Common myeloid progenitor, CD34-positive (primary cell): Measurements from ENCODE around the gene KLHL29.

Source experiments
- CTCF ChIA-PET: fragments of 350-600 bp; sonication (Branson Sonifier 250); formaldehyde crosslinking; loops from one replicate; lab custom pipeline; 2021; ENCODE audit warnings: antibody characterized with exemption; lab: Charles Lee
- POLR2A ChIA-PET: fragments of 350-600 bp; sonication (Branson Sonifier 250); formaldehyde crosslinking; loops from one replicate; lab custom pipeline; 2021; ENCODE audit warnings: antibody characterized with exemption; lab: Charles Lee
- DNase-seq, 3 donors: peaks; one replicate each; pipeline versions ENCODE4 v3.0.0 to v3.0.0-alpha.2; 2013
- H3K27ac ChIP-seq, 2 experiments: 1 replicate in 1 of 2; 2 replicates in 1 of 2; pipeline ENCODE4 v1.7.0; 2013; ENCODE audit warnings: inconsistent platforms in 2 of 2, low read length in 2 of 2, mild to moderate bottlenecking in 2 of 2, low read depth in 1 of 2, moderate library complexity in 1 of 2; ENCODE audit not compliant: severe bottlenecking in 2 of 2, insufficient read depth in 1 of 2, poor library complexity in 1 of 2
- H3K27me3 ChIP-seq, 5 experiments: replicated peaks in 2 of 5; 1 replicate in 3 of 5; 2 replicates in 2 of 5; pipeline versions ENCODE4 v1.6.1 to v1.7.0; 2013; ENCODE audit warnings: low read length in 4 of 5, mild to moderate bottlenecking in 2 of 5, moderate library complexity in 2 of 5, inconsistent platforms in 1 of 5; ENCODE audit not compliant: insufficient read depth in 5 of 5, control insufficient read depth in 4 of 5
- H3K36me3 ChIP-seq, 4 experiments: 1 replicate in 2 of 4; 2 replicates in 2 of 4; pipeline versions ENCODE4 v1.6.1 to v1.7.0; 2013; ENCODE audit warnings: low read length in 3 of 4, control low read depth in 1 of 4, mild to moderate bottlenecking in 1 of 4; ENCODE audit not compliant: control insufficient read depth in 4 of 4, insufficient read depth in 4 of 4
- H3K4me1 ChIP-seq, 4 experiments: 1 replicate in 3 of 4; 2 replicates in 1 of 4; pipeline versions ENCODE4 v1.6.1 to v1.7.1; 2013; ENCODE audit warnings: low read length in 3 of 4, mild to moderate bottlenecking in 3 of 4, control low read depth in 1 of 4, inconsistent platforms in 1 of 4, moderate library complexity in 1 of 4; ENCODE audit not compliant: control insufficient read depth in 4 of 4, insufficient read depth in 4 of 4; ENCODE audit errors: control extremely low read depth in 1 of 4
- H3K4me3 ChIP-seq, 7 experiments: 1 replicate in 4 of 7; 2 replicates in 3 of 7; pipeline versions ENCODE4 v1.5.1 to v1.7.0; 2013; ENCODE audit warnings: mild to moderate bottlenecking in 7 of 7, low read length in 6 of 7, moderate library complexity in 6 of 7, inconsistent platforms in 2 of 7, low read depth in 2 of 7, control low read depth in 1 of 7; ENCODE audit not compliant: insufficient read depth in 4 of 7, control insufficient read depth in 1 of 7; ENCODE audit errors: extremely low read depth in 1 of 7
- H3K9me3 ChIP-seq, 5 experiments: 1 replicate in 4 of 5; 2 replicates in 1 of 5; pipeline versions ENCODE4 v1.6.1 to v1.7.1; 2013; ENCODE audit warnings: low read length in 4 of 5, mild to moderate bottlenecking in 2 of 5, inconsistent platforms in 1 of 5, low read depth in 1 of 5, moderate library complexity in 1 of 5; ENCODE audit not compliant: control insufficient read depth in 4 of 5, insufficient read depth in 2 of 5; ENCODE audit errors: control extremely low read depth in 1 of 5
- WGBS: methylation state at CpG from one replicate; pipeline ENCODE4 v1.1.5; 2013; ENCODE audit not compliant: insufficient coverage; 5-methylcytosine and 5-hydroxymethylcytosine counted together

The KLHL29 gene

GRCh38 chr2:23585273-23586170 is 200.5 kb downstream of the KLHL29 start:
- no peak overlapping the region for H3K4me3 ChIP-seq
- H3K36me3 ChIP-seq, result no peaks in the 10 kb centered on the region
- 93% methylated on average over 10 of the region's 13 CpGs for WGBS
- no peak overlapping the region for H3K27ac ChIP-seq
- H3K9me3 ChIP-seq, result no peaks in the 10 kb centered on the region
- H3K4me1 ChIP-seq, result no peaks in the 10 kb centered on the region
- no peak for DNase-seq
- H3K27me3 ChIP-seq, result peaks cover 0 to 30% (median 15%) of the 10 kb centered on the region in 5 experiments
- ChIA-PET POLR2A (no interaction called here), CTCF (no interaction called here)

DNA sequence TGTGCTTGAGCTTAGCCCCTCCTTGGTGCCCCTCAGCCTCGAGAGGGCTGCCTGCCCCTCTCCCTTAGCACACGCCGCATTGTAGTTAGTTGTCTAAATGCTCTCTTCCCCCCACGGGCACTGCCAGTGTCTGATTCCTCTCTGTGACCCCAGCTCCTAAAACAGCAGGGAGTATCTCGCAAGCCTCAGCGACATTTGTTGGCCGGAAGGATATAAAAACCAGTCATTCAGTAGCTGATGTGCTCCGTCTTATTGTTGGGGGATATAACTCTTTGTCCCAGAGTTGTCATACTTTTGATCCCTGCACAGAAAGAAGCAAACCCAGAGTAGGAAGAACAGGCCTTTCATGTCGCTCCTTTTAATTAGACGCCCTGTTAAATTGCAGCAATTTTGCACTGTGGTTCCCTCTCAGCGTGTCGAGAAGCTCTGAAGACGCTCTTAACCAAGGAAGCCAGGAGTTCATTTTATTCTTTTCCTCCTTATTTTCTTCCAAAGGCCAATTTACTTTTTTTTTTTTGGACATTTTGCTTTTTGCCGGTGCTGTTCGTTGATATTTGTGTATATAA is 201.8 kb downstream of the KLHL29 start:
- Histone ChIP-seq H3K4me3 (no peak overlapping the region), H3K4me1 (no peaks in the 10 kb centered on the region), H3K27ac (no peak overlapping the region), H3K27me3 (peaks cover 0 to 42% (median 23%) of the 10 kb centered on the region in 5 experiments), H3K36me3 (no peaks in the 10 kb centered on the region), H3K9me3 (no peaks in the 10 kb centered on the region)
- POLR2A ChIA-PET, result no interaction called here
- WGBS, result 77% methylated on average over 11 of the region's 15 CpGs
- no peak for DNase-seq
- CTCF ChIA-PET, result no interaction called here

- ChIA-PET POLR2A (no interaction called here), CTCF (no interaction called here)
- no peak for DNase-seq
- 92% methylated on average over 9 of the region's 13 CpGs for WGBS
- no peak overlapping the region for H3K27ac ChIP-seq
- no peaks in the 10 kb centered on the region for H3K9me3 ChIP-seq
- no peaks in the 10 kb centered on the region for H3K4me1 ChIP-seq
- no peaks in the 10 kb centered on the region for H3K36me3 ChIP-seq
- peaks cover 0 to 48% (median 24%) of the 10 kb centered on the region in 5 experiments for H3K27me3 ChIP-seq
- no peak overlapping the region for H3K4me3 ChIP-seq
Observed at GRCh38 chr2:23587341-23587880, 202.4 kb downstream of the KLHL29 start.

DNA sequence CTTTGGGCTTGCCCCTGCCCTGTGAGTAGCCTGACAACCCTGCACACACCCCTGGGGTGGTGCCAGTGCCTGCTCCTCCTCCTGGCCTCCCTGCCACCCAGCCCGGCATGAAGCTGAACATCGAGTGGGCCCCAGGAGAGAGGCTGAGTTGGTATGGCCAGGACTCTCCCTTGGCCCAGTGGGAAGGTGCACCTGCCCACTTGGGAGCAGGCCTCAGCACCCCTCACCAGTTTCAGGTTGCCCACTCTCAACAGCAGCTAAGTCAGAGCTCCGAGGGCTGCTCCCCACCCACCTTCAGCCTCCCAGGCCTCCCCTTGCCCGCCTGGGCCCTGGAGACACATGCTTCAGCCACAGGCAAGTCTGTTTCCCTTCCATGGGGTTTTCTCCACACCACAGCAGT is 203.1 kb downstream of the KLHL29 start:
- WGBS, result 100% methylated on average over 3 of the region's 4 CpGs
- CTCF ChIA-PET, result no interaction called here
- Histone ChIP-seq H3K27ac (no peak overlapping the region), H3K9me3 (no peaks in the 10 kb centered on the region), H3K36me3 (no peaks in the 10 kb centered on the region), H3K4me1 (no peaks in the 10 kb centered on the region), H3K27me3 (peaks cover 2 to 55% (median 21%) of the 10 kb centered on the region in 5 experiments), H3K4me3 (no peak overlapping the region)
- DNase-seq, result no peak
- POLR2A ChIA-PET, result no interaction called here

GRCh38 chr2:23588508-23589201 is 203.7 kb downstream of the KLHL29 start:
- Histone ChIP-seq H3K9me3 (no peaks in the 10 kb centered on the region), H3K27ac (no peak overlapping the region), H3K4me3 (no peak overlapping the region), H3K4me1 (no peaks in the 10 kb centered on the region), H3K36me3 (no peaks in the 10 kb centered on the region), H3K27me3 (peaks cover 2 to 60% (median 20%) of the 10 kb centered on the region in 5 experiments)
- DNase-seq, result no peak
- POLR2A ChIA-PET, result no interaction called here
- 94% methylated on average over 8 of the region's 18 CpGs for WGBS
- CTCF ChIA-PET, result interaction anchor here (1.3 kb wide), 1 partner anchor 9 kb away, joined by 5 read pairs; no protein-coding TSS in a partner anchor

DNA sequence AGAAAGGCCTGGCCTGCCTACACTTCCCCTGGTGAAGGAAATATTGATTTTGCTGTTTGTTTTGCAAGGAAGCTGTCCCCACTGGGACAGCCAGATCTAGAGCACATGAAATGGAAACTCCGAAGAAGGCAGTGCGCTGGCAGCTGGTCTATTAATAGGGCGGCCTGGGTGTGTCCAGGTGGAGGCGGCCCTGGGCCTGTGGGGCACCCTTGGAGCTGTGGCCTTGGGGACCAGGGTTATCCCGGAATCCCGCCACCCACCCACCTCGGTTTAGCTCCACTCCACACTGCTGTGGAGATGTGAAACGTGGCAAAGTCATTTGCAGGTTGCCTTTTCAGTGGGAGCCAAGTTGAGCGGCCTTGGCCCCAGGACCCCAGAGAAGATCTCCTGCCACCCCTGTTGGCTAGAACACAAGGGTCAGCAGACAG is 204.3 kb downstream of the KLHL29 start:
- no peak for DNase-seq
- peaks cover 2 to 61% (median 17%) of the 10 kb centered on the region in 5 experiments for H3K27me3 ChIP-seq
- H3K27ac ChIP-seq, result no peak overlapping the region
- no peaks in the 10 kb centered on the region for H3K36me3 ChIP-seq
- H3K4me3 ChIP-seq, result no peak overlapping the region
- POLR2A ChIA-PET, result no interaction called here
- H3K9me3 ChIP-seq, result no peaks in the 10 kb centered on the region
- 98% methylated on average over 5 of the region's 9 CpGs for WGBS
- no peaks in the 10 kb centered on the region for H3K4me1 ChIP-seq
- CTCF ChIA-PET, result interaction anchor here (1.3 kb wide), 1 partner anchor 10 kb away, joined by 5 read pairs; no protein-coding TSS in a partner anchor
